Endothelial cell of umbilical vein (primary cell): Measurements from ENCODE around the gene CYP2A13.

Source experiments
- EZH2 ChIP-seq: IDR thresholded peaks from 2 replicates; pipeline ENCODE4 v1.6.1; 2012; ENCODE audit warnings: borderline replicate concordance, low read depth, mild to moderate bottlenecking, moderate library complexity, low read length, inconsistent platforms; ENCODE audit not compliant: severe bottlenecking
- FOS ChIP-seq: IDR thresholded peaks from 2 replicates; pipeline ENCODE4 v1.6.1; 2011; ENCODE audit warnings: mild to moderate bottlenecking, low read length, moderate library complexity, borderline replicate concordance; ENCODE audit not compliant: insufficient read depth
- GATA2 ChIP-seq: IDR thresholded peaks from 2 replicates; pipeline ENCODE4 v1.7.0; 2011; ENCODE audit warnings: low read depth, mild to moderate bottlenecking, moderate library complexity, mixed read lengths, low read length; ENCODE audit not compliant: insufficient read length, insufficient read depth
- JUN ChIP-seq: IDR thresholded peaks from 2 replicates; pipeline ENCODE4 v1.6.1; 2011; ENCODE audit warnings: borderline replicate concordance, low read depth; ENCODE audit not compliant: insufficient read length, insufficient read depth
- POLR2A ChIP-seq: IDR thresholded peaks from 2 replicates; pipeline ENCODE4 v1.6.1; 2012; ENCODE audit warnings: low read depth, mild to moderate bottlenecking, control low read depth, low read length
- POLR2AphosphoS5 ChIP-seq: IDR thresholded peaks from 2 replicates; pipeline ENCODE4 v1.6.1; 2012; ENCODE audit warnings: low read depth, mild to moderate bottlenecking, control low read depth, low read length, moderate library complexity; ENCODE audit not compliant: insufficient read depth
- TF ChIP-seq, protein P1 (sequence below): IDR thresholded peaks from 2 replicates; pipeline ENCODE4 v1.6.1; 2011; ENCODE audit not compliant: insufficient read depth, insufficient read length
- TF ChIP-seq, protein P2 (sequence below), 2 donors: IDR thresholded peaks; 1 replicate in 1 of 2; 2 replicates in 1 of 2; pipeline ENCODE4 v1.5.1; 2011; ENCODE audit warnings: low read length in 2 of 2, mild to moderate bottlenecking in 2 of 2, moderate library complexity in 2 of 2, control low read depth in 1 of 2, inconsistent platforms in 1 of 2, low read depth in 1 of 2; ENCODE audit not compliant: insufficient read depth in 1 of 2; ENCODE audit errors: extremely low read depth in 1 of 2

- TF ChIP-seq, protein P1, sequence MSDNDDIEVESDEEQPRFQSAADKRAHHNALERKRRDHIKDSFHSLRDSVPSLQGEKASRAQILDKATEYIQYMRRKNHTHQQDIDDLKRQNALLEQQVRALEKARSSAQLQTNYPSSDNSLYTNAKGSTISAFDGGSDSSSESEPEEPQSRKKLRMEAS, result no peak
- TF ChIP-seq, protein P2, sequence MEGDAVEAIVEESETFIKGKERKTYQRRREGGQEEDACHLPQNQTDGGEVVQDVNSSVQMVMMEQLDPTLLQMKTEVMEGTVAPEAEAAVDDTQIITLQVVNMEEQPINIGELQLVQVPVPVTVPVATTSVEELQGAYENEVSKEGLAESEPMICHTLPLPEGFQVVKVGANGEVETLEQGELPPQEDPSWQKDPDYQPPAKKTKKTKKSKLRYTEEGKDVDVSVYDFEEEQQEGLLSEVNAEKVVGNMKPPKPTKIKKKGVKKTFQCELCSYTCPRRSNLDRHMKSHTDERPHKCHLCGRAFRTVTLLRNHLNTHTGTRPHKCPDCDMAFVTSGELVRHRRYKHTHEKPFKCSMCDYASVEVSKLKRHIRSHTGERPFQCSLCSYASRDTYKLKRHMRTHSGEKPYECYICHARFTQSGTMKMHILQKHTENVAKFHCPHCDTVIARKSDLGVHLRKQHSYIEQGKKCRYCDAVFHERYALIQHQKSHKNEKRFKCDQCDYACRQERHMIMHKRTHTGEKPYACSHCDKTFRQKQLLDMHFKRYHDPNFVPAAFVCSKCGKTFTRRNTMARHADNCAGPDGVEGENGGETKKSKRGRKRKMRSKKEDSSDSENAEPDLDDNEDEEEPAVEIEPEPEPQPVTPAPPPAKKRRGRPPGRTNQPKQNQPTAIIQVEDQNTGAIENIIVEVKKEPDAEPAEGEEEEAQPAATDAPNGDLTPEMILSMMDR (IDR thresholded peaks at IDR 0.05; ENCODE audit: extremely low read depth in 1 of 2, insufficient read depth in 1 of 2, low read depth in 1 of 2, low read length in 2 of 2), result no peak
- no peak for TF ChIP-seq FOS
- no peak for TF ChIP-seq POLR2AphosphoS5
- TF ChIP-seq EZH2, result no peak
- no peak for TF ChIP-seq POLR2A
- TF ChIP-seq GATA2, result no peak
- no peak for TF ChIP-seq JUN
These were observed 28.0 kb downstream of the CYP2A13 start for GRCh38 chr19:41116261-41116660.
